HepG2 (cell line): ENCODE results near the gene NAA38. TPM values are rescaled to one million over a fixed set of nuclear protein-coding genes. Genes with fewer than 3 reads are reported as not detected.

Source experiments
- ESRRA ChIP-seq: sonication (generic); formaldehyde crosslinking; IDR thresholded peaks from 2 replicates; pipeline ENCODE4 v1.5.1; 2020; ENCODE audit warnings: mild to moderate bottlenecking, low read depth, missing genetic modification reagents
- FOXA1 ChIP-seq, 2 experiments: fragments of 450-650 bp in 1 of 2; sonication (generic) in 1 of 2; formaldehyde crosslinking in 1 of 2; IDR thresholded peaks; 2 replicates each; pipeline versions ENCODE4 v1.4.0 to v1.6.1; 2016 to 2020; ENCODE audit warnings: missing genetic modification reagents in 1 of 2
- GABPA ChIP-seq, 2 experiments: IDR thresholded peaks; 2 replicates each; pipeline ENCODE4 v1.6.1; 2011 to 2016; ENCODE audit warnings: low read depth in 2 of 2, low read length in 1 of 2, missing biosample characterization in 1 of 2, missing genetic modification characterization in 1 of 2
- HOXA3 ChIP-seq: sonication (generic); formaldehyde crosslinking; IDR thresholded peaks from 2 replicates; pipeline ENCODE4 v1.5.0; 2020; ENCODE audit warnings: missing genetic modification reagents
- POLR2G ChIP-seq: fragments of 200-400 bp; formaldehyde crosslinking; IDR thresholded peaks from 2 replicates; pipeline ENCODE4 v1.6.1; 2018; ENCODE audit warnings: mild to moderate bottlenecking, low read depth, low read length, moderate library complexity
- PPARG ChIP-seq: conservative IDR thresholded peaks from 2 replicates; pipeline ENCODE4 v1.6.1; 2016; ENCODE audit warnings: missing biosample characterization, missing genetic modification reagents
- RXRA ChIP-seq: sonication (generic); formaldehyde crosslinking; IDR thresholded peaks from 2 replicates; pipeline ENCODE4 v1.5.1; 2020; ENCODE audit warnings: missing genetic modification reagents
- SNAPC2 ChIP-seq: sonication (generic); formaldehyde crosslinking; IDR thresholded peaks from 2 replicates; pipeline ENCODE4 v1.8.1; 2022; ENCODE audit warnings: mild to moderate bottlenecking, missing genetic modification reagents
- ZNF12 ChIP-seq: sonication (generic); formaldehyde crosslinking; IDR thresholded peaks from 2 replicates; pipeline ENCODE4 v1.5.0; 2020; ENCODE audit warnings: missing genetic modification reagents
- ZNF138 ChIP-seq: sonication (generic); formaldehyde crosslinking; IDR thresholded peaks from 2 replicates; pipeline ENCODE4 v1.5.0; 2020; ENCODE audit warnings: mild to moderate bottlenecking, low read depth, missing genetic modification reagents
- ZNF33B ChIP-seq: sonication (generic); formaldehyde crosslinking; IDR thresholded peaks from 2 replicates; pipeline ENCODE4 v1.5.1; 2020; ENCODE audit warnings: mild to moderate bottlenecking, missing genetic modification reagents
- ZNF816 ChIP-seq: sonication (generic); formaldehyde crosslinking; IDR thresholded peaks from 2 replicates; pipeline ENCODE4 v1.8.0; 2022; ENCODE audit warnings: missing genetic modification reagents, mild to moderate bottlenecking, borderline replicate concordance
- polyA plus RNA-seq, 8 experiments: library from polyadenylated mRNA; depleted of rRNA in 3 of 8; stranded (reverse) in 7 of 8; unstranded in 1 of 8; fragments of >200 nt; fragmentation: Illumina TruSeq in 4 of 8; extraction: Trizol in 4 of 8; gene quantifications; 2 replicates each; pipeline versions ENCODE4 v1.2.1 to v1.2.3, GENCODE V29; 2011 to 2016; ENCODE audit warnings: low read depth in 4 of 8, missing spikeins in 1 of 8, mixed read lengths in 1 of 8; ENCODE audit not compliant: insufficient read depth in 1 of 8
- total RNA-seq, 5 experiments: library from RNA; depleted of rRNA; stranded (reverse); fragments of >200 nt; fragmentation: Illumina TruSeq; extraction: Trizol; gene quantifications; 2 replicates each; pipeline ENCODE4 v1.2.3, GENCODE V29; 2016; ENCODE audit warnings: low read depth in 1 of 5
- TF ChIP-seq, protein P1 (sequence below): sonication (generic); formaldehyde crosslinking; IDR thresholded peaks from 2 replicates; pipeline ENCODE4 v1.8.1; 2023; ENCODE audit warnings: mild to moderate bottlenecking, moderate library complexity, missing genetic modification reagents
- TF ChIP-seq, protein P2 (sequence below): sonication (generic); formaldehyde crosslinking; IDR thresholded peaks from 2 replicates; pipeline ENCODE4 v1.5.1; 2020; ENCODE audit warnings: missing genetic modification reagents, mild to moderate bottlenecking, borderline replicate concordance
- TF ChIP-seq, protein P3 (sequence below): sonication (generic); formaldehyde crosslinking; IDR thresholded peaks from 2 replicates; pipeline ENCODE4 v1.5.0; 2020; ENCODE audit warnings: missing genetic modification reagents, mild to moderate bottlenecking, borderline replicate concordance
- TF ChIP-seq, protein P4 (sequence below): sonication (generic); formaldehyde crosslinking; IDR thresholded peaks from 2 replicates; pipeline ENCODE4 v1.8.1; 2023; ENCODE audit warnings: missing genetic modification reagents, mild to moderate bottlenecking, borderline replicate concordance
- TF ChIP-seq, protein P5 (sequence below): sonication (generic); formaldehyde crosslinking; IDR thresholded peaks from 2 replicates; pipeline ENCODE4 v1.5.0; 2020; ENCODE audit warnings: missing genetic modification reagents
- TF ChIP-seq, protein P6 (sequence below): IDR thresholded peaks from 2 replicates; pipeline ENCODE4 v1.6.1; 2016; ENCODE audit warnings: mild to moderate bottlenecking

The NAA38 gene
- total and polyA plus RNA-seq, 2 of the 13 experiments (the other 11 are each of a cell fraction or from before 2014, with no cell fraction given), result 46.9 to 91.6 TPM

DNA sequence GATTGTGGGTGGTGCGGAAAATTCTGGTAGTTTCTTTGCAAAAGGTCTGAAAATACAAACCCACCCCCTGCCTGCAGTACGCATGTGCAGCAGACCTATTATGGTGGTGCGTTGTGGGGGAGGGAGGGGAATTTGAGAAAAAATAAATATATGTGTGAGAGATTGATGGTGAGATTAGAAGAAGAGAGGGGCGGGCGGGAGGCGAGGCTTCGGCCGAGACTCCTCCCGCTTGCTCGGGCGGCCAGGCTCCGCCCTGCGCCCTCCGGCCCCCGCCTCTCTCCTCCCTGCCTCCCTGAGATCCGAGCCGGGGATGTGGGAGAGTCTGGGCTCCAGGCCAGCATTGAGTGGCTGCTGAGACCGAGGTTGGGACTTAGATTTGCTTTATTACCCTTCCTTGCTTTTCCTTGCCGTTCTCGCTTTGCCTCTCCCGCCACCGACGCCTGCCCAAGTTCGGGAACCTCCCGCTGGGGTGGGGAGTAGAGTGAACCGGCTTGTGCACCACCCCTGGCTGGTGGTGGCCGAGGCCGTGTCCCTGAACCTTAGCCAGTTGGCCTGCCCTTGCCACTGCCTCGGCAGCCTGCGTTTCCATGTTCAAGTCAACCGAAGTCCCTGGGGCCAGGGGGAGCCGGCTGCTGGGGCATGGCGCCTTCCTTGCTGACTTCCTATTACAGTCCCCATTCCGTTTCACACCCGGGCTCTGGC lies 30.3 kb upstream of the NAA38 start (continued):
- TF ChIP-seq, protein P1, sequence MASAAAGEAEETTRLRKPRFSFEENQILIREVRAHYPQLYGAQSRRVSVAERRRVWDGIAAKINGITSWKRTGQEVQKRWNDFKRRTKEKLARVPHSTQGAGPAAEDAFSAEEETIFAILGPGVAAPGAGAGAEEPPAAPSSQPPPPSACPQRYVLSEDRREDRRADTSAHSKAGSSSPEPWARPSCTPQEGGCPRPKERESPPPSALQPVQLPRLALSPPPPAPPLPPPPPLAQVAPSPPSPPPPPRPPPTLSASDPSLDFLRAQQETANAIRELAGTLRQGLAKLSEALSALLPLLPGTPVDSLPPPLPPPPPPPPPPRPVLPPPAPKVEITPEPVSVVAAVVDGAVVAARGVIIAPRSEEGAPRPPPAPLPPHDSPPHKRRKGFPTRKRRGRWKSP (CRISPR knock-in tag), result peak; percentile 62; the same call in 1 of the 2 replicates
- no peak for TF ChIP-seq PPARG (CRISPR knock-in tag)
- peak; percentile 69; the same call in 1 of the 2 replicates for TF ChIP-seq ESRRA
- TF ChIP-seq ZNF12 (CRISPR knock-in tag), result no peak
- no peak for TF ChIP-seq GABPA (IDR thresholded peaks at IDR 0.05; ENCODE audit: low read depth, low read length)
- no peak for TF ChIP-seq GABPA (CRISPR knock-in tag; IDR thresholded peaks at IDR 0.05; ENCODE audit: low read depth)
- no peak for TF ChIP-seq SNAPC2 (CRISPR knock-in tag)
- peak; percentile 70 for TF ChIP-seq POLR2G
- TF ChIP-seq, protein P2, sequence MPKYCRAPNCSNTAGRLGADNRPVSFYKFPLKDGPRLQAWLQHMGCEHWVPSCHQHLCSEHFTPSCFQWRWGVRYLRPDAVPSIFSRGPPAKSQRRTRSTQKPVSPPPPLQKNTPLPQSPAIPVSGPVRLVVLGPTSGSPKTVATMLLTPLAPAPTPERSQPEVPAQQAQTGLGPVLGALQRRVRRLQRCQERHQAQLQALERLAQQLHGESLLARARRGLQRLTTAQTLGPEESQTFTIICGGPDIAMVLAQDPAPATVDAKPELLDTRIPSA (CRISPR knock-in tag), result no peak
- TF ChIP-seq, protein P3, sequence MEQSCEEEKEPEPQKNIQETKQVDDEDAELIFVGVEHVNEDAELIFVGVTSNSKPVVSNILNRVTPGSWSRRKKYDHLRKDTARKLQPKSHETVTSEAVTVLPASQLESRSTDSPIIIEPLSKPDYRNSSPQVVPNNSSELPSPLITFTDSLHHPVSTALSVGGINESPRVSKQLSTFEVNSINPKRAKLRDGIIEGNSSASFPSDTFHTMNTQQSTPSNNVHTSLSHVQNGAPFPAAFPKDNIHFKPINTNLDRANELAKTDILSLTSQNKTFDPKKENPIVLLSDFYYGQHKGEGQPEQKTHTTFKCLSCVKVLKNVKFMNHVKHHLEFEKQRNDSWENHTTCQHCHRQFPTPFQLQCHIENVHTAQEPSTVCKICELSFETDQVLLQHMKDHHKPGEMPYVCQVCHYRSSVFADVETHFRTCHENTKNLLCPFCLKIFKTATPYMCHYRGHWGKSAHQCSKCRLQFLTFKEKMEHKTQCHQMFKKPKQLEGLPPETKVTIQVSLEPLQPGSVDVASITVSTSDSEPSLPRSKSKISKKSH (CRISPR knock-in tag), result peak; percentile 85; the same call in 1 of the 2 replicates
- peak; percentile 83 for TF ChIP-seq RXRA (CRISPR knock-in tag)
- no peak for TF ChIP-seq ZNF138 (CRISPR knock-in tag)
- TF ChIP-seq FOXA1 (IDR thresholded peaks at IDR 0.05), result no peak
- no peak for TF ChIP-seq FOXA1 (CRISPR knock-in tag; IDR thresholded peaks at IDR 0.05)
- TF ChIP-seq, protein P4, sequence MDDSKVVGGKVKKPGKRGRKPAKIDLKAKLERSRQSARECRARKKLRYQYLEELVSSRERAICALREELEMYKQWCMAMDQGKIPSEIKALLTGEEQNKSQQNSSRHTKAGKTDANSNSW (CRISPR knock-in tag), result no peak
- TF ChIP-seq, protein P5, sequence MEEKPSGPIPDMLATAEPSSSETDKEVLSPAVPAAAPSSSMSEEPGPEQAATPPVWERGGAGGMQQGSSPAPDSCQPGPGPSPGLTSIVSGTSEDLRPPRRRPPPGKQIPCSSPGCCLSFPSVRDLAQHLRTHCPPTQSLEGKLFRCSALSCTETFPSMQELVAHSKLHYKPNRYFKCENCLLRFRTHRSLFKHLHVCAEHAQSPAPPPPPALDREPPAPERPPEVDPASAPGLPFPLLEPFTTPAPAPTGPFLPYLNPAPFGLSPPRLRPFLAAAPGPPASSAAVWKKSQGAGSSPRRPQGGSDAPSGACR (CRISPR knock-in tag), result 0 out of 2 replicates have a peak, but pooled peaks have one; percentile 62
- no peak for TF ChIP-seq ZNF33B (CRISPR knock-in tag)
- TF ChIP-seq ZNF816 (CRISPR knock-in tag), result no peak
- TF ChIP-seq, protein P6, sequence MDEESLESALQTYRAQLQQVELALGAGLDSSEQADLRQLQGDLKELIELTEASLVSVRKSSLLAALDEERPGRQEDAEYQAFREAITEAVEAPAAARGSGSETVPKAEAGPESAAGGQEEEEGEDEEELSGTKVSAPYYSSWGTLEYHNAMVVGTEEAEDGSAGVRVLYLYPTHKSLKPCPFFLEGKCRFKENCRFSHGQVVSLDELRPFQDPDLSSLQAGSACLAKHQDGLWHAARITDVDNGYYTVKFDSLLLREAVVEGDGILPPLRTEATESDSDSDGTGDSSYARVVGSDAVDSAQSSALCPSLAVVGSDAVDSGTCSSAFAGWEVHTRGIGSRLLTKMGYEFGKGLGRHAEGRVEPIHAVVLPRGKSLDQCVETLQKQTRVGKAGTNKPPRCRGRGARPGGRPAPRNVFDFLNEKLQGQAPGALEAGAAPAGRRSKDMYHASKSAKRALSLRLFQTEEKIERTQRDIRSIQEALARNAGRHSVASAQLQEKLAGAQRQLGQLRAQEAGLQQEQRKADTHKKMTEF (CRISPR knock-in tag), result peak; percentile 66; the same call in 1 of the 2 replicates
- peak; percentile 40; the same call in 1 of the 2 replicates for TF ChIP-seq HOXA3 (CRISPR knock-in tag)
